Measurements from ENCODE around the gene TAC4.

The TAC4 gene

GRCh38 chr17:49848019-49848473 lies at the start of gene TAC4:
Gene TAC4 (minus strand): TSS chr17:49848069. CDS start chr17:49848017, 52 bp downstream.
- DNase-seq = no peak

- no peak for DNase-seq
These were observed 49.0 kb upstream of the TAC4 start for GRCh38 chr17:49896860-49897259.

DNA sequence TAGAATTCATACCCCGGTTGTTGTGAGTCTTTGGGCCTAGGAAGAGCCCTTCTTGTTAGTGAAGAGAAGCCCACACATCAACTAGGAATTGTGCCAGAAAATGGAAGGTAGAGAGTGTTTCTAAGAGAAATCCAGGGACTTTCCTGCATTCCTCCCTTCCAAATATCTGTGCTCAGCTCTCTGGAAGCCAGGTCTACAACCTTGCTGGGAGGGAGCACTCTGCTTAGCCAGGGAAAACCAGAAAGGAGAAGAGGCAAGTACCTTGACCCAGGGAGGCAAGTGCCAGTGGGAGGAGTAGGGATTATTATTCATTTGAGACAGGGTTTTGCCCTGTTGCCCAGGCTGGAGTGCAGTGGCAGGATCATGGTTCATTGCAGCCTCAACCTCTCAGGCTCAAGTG lies 48.4 kb upstream of the TAC4 start:
- DNase-seq = no peak

GRCh38 chr17:49895812-49896211 lies 47.9 kb upstream of the TAC4 start:
- DNase-seq = no peak

DNA sequence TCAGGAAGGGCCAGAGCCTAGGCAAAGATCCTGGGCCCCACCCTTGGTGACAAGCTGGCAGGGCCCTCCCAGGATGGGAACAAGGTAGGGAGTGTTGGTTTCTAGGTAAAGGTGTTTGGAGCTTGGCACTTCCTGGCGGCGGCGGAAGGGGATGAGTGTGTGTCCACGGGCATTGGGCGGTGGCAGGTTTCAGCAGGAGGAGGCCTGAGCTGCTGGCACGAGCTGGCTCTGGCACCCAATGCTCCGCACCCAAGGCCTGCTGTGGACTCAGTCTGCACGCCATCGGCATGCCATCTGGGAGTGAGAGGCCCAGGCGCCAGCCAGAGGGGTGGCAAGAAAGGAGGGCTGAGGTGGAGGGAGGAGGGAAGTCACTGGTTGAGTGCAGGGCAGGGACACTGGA lies 46.9 kb upstream of the TAC4 start:
- DNase-seq = no peak

GRCh38 chr17:49891694-49892389 lies 44.0 kb upstream of the TAC4 start:
- DNase-seq = no peak

DNA sequence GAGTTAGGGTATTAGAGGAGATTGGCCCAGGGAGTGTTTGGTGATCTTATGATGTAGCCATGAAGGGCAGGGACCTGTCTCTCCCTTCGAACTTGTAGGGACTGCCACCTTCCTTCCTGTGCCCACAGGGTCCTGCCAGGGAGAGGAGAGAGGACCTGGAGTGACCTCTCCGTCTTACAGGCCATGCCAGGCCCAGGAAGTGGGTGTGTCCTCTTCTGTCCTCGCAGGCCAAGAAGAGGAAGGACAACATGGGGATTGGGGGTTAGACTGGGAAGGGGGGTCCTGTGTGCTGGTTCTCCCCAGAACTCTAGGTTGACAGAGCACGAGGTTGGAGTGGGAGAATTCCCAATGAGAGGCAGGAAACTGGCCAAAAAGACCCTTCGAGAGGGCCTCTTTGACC lies 43.4 kb upstream of the TAC4 start:
- DNase-seq = no peak

GRCh38 chr17:49890852-49891251 lies 43.0 kb upstream of the TAC4 start:
- no peak for DNase-seq

GRCh38 chr17:49890077-49890821 lies 42.4 kb upstream of the TAC4 start:
- no peak for DNase-seq

GRCh38 chr17:49889500-49889899 lies 41.6 kb upstream of the TAC4 start:
- no peak for DNase-seq

GRCh38 chr17:49887744-49888360 lies 40.0 kb upstream of the TAC4 start:
- no peak for DNase-seq

DNA sequence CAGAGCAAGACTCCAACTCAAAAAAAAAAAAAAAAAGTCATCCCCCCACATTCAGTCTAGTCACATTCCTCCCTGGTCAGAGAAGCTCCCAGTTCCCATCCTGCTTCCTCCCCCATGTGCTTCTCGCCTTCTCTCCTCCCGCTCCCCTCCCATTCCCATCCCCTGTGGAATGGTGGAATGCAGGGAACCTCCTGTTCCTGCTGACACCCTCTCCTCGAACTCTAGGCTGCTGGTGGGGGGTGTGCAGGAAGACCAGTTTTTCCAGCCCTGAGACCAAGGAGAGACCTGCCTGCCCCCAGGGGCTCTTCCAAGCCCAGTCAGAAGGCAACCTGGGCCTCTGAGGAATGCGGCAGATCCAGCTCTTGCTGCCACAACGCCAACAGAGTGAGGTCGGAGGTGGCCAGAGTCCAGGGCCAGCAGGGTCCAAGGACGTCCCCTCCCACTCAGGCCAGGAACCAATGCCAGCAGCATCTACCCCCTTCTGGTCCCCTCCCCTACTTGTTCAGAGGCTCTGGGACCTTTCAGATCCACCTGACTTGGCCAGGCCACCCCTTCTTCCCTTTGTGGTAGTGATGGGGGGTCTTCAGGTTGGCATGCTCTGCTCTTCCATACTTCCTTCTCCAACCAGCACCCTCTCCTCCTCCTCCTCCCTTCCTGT lies 39.3 kb upstream of the TAC4 start:
- DNase-seq = no peak

- no peak for DNase-seq
These were observed 38.2 kb upstream of the TAC4 start for GRCh38 chr17:49886036-49886435.

- DNase-seq = no peak
These were observed 34.6 kb upstream of the TAC4 start for GRCh38 chr17:49882434-49882833.

DNA sequence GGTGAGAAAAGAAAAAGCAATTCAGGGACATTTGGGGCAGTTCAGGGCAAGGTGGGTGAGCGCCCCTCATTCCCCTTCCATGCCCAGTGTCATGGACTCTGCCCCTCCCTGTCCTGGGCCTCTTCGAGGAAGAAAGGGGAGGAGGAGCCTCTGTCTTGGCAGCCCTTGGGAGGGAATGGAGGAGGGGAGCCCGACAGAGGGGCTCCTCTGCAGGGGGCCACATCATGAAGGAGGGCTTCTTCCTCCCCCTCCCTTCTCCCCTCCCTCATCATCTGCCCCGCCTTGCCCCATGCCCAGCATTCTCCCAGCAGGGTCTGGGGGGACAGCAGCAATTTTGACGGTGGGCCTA lies 33.2 kb upstream of the TAC4 start:
- DNase-seq = no peak

DNA sequence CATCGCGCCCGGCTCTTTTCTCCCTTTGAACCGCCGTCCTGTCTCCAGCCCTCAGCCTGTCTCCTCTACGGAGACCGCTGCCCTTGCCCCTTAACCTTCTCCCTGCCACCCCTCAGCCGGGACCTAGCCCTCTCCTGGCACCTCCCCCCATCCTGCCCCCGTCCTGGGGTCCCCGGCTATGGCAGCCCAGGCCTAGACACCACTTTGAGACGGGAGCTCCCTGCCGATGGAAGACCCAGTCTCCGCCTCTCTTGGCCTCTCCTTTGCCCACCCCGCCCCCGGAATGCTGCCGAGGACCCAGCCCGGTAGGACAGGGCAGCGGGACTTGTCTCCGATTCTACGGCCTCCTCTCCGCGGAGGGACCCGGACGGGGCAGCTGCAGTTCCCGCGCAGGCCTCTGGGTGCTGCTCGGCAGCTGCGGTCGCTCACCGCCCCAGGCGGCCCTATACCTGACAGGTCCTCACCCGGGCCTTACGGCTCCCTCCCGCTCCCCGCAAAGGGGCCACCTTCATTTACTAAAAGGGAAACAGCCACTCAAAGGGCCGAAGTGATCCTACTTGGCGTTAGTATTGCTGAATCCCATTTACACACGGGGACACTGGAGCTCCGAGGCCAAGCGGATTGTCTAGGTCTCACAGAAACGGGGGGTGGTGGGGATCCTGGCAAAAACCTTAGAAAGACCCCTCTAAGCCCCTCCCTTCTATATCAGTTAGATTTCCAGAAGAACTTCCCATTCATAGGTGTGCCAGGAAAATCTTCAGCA lies 32.6 kb upstream of the TAC4 start:
- peak; percentile 49 for DNase-seq

GRCh38 chr17:49878931-49879904 lies 31.3 kb upstream of the TAC4 start:
- no peak for DNase-seq

DNA sequence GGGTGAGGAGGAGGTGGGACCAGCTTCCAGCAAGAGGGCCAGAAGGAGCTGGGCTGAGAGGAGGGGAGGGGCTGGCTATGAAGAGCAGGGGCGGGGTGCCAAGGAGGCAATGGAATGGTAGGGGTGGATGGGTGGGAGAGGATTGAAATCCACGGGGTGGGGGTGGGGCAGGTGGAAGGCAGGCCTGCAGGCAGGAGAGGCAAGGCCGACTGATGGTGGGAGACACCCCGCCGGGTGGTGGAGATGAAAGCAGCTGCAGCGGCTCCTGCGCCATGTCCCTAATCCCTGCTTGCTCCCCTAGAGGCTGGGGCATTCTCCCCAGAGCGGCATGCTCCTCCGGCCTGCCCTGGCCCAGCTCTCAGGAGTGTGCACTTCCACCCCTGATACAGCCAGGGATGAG lies 27.8 kb upstream of the TAC4 start:
- no peak for DNase-seq

DNA sequence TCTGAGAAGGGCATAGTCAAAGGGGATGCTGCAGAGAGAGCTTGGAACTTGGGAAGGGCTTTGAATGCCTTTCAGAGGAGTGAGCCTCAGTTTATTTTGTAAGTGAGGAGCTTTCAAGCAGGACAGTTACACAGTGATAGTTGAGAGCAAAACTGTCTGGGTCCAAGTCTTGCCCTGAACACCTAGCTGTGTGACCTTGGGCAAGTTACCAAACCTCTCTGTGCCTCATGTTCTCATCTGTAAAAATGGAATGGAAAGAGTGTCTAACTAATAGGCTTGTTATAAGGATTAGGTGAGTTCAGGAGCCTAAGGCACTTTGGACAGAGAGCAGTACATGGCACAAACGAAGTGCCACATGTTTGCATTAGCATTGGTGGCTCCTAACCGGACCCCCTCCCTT lies 27.0 kb upstream of the TAC4 start:
- DNase-seq = no peak

DNA sequence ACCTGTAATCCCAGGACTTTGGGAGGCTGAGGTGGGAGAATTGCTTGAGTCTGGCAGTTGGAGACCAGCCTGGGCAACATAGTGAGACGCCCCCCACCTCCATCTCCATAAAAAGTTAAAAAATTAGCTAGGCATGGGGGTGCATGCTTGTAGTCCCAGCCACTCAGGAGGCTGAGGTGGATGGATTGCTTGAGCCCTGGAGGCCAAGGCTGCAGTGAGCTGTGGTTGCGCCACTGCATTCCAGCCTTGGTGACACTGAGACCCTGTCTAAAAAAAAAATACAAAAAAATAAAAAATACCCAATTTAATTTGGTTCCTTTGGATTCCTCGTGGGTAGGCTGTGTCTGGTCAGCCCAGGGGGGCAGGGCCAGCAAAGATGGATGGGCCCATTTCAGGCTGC lies 26.1 kb upstream of the TAC4 start:
- DNase-seq = no peak

DNA sequence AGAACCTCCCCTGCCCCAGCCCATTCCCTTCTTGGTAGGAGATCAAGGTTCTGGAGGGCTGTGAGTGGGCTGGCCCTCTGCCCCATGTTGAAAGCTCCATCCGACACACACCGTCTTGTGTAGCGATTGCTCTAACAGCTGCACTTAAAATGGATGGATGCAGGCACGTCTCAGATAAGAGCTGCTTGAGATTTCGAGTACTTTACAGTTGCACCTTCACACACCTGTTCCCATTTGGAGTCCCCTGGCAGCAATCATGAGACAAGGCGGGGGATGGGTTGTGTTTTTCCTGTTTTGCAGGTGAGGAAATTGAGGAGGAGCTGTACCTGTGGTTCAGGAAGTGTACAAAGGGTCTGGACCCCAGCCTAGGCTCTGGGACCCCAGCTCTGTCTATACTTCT lies 25.6 kb upstream of the TAC4 start:
- peak; percentile 63 for DNase-seq

All from NCI-H2107 (cell line).